ENCODE results near the gene CDCP1.
"Not testable (repeated sequence)": the region's sequence is repeated elsewhere in the genome, so short reads cannot be mapped to it uniquely, and the experiment has no call there.

CDCP1 gene

GRCh38 chr3:45151100-45151499 lies 4.9 kb upstream of the CDCP1 start:
- no peak for DNase-seq (ENCODE audit: low read depth)
- TF ChIP-seq CTCF (conservative IDR thresholded peaks at IDR 0.05; ENCODE audit: low read depth, low read length), result no peak
- H3K4me3 ChIP-seq (ENCODE audit: low read depth, low read length), result no peak overlapping the region

- no peak overlapping the region for H3K4me3 ChIP-seq (ENCODE audit: low read depth, low read length)
- TF ChIP-seq CTCF (conservative IDR thresholded peaks at IDR 0.05; ENCODE audit: low read depth, low read length), result no peak
- no peak for DNase-seq (ENCODE audit: low read depth)
These were observed 2.7 kb upstream of the CDCP1 start for GRCh38 chr3:45148921-45149320.

GRCh38 chr3:45145223-45145622 lies 955 bp downstream of the CDCP1 start:
- peak overlapping the region; percentile 73 for H3K4me3 ChIP-seq (ENCODE audit: low read depth, low read length)
- TF ChIP-seq CTCF (conservative IDR thresholded peaks at IDR 0.05; ENCODE audit: low read depth, low read length), result no peak
- no peak for DNase-seq (ENCODE audit: low read depth)

GRCh38 chr3:45143673-45144671 lies 2.2 kb downstream of the CDCP1 start:
- H3K4me3 ChIP-seq (ENCODE audit: low read depth, low read length), result no peak overlapping the region
- no peak for TF ChIP-seq CTCF (conservative IDR thresholded peaks at IDR 0.05; ENCODE audit: low read depth, low read length)

GRCh38 chr3:45140770-45141155 lies 5.4 kb downstream of the CDCP1 start:
- not testable (repeated sequence) for H3K4me3 ChIP-seq (ENCODE audit: low read depth, low read length); DNase-seq (ENCODE audit: low read depth)

More at GRCh38 chr3:45143673-45144671, 2.2 kb downstream of the CDCP1 start:
- DNase-seq (ENCODE audit: low read depth), result peak; percentile 59

GRCh38 chr3:45140141-45140769 lies 5.9 kb downstream of the CDCP1 start:
- no peak for TF ChIP-seq CTCF (conservative IDR thresholded peaks at IDR 0.05; ENCODE audit: low read depth, low read length)
- DNase-seq (ENCODE audit: low read depth), result no peak
- H3K4me3 ChIP-seq (ENCODE audit: low read depth, low read length), result no peak overlapping the region

- H3K4me3 ChIP-seq (ENCODE audit: low read depth, low read length), result no peak overlapping the region
- peak; percentile 80 for DNase-seq (ENCODE audit: low read depth)
- no peak for TF ChIP-seq CTCF (conservative IDR thresholded peaks at IDR 0.05; ENCODE audit: low read depth, low read length)
These were observed 6.6 kb downstream of the CDCP1 start for GRCh38 chr3:45139372-45140140.
